ENCODE results near the gene RNF7. TPM values are rescaled to one million over a fixed set of nuclear protein-coding genes. Genes with fewer than 3 reads are reported as not detected.
"Not testable (repeated sequence)": the region's sequence is repeated elsewhere in the genome, so short reads cannot be mapped to it uniquely, and the experiment has no call there.

The RNF7 gene
- total RNA-seq, 4 donors from 2014 or later: 92.1 to 113 (median 106) TPM

GRCh38 chr3:141783632-141784031 is 45.5 kb downstream of the RNF7 start:
- no peak for TF ChIP-seq CTCF (IDR thresholded peaks at IDR 0.05 in 4 of 5, conservative IDR thresholded peaks at IDR 0.05 in 1 of 5)
- no peak for TF ChIP-seq POLR2A (IDR thresholded peaks at IDR 0.05)
- in situ Hi-C loops (cut with MboI; ENCODE audit: low sequenced_read_pairs in 4 of 4) (no loop called here), intact Hi-C loops (cut with DNase I; ENCODE audit: low total_unique reads) (no loop called here)
- DNase-seq (no peak), ATAC-seq (no peak)
- Histone ChIP-seq H3K9me3 (no peaks in the 10 kb centered on the region), H3K27me3 (no peaks in the 10 kb centered on the region), H3K4me1 (no peaks in the 10 kb centered on the region), H3K27ac (no peak overlapping the region), H3K36me3 (no peaks in the 10 kb centered on the region), H3K4me3 (no peak overlapping the region)

- intact Hi-C loops (cut with DNase I; ENCODE audit: low total_unique reads): no loop called here
- in situ Hi-C loops (cut with MboI; ENCODE audit: low sequenced_read_pairs in 4 of 4): no loop called here
- H3K4me3 ChIP-seq: no peak overlapping the region
- no peak for ATAC-seq
- no peak overlapping the region for H3K27ac ChIP-seq
- H3K36me3 ChIP-seq: no peaks in the 10 kb centered on the region
- H3K4me1 ChIP-seq: no peaks in the 10 kb centered on the region
- no peak for DNase-seq
- no peaks in the 10 kb centered on the region for H3K27me3 ChIP-seq
- H3K9me3 ChIP-seq: no peaks in the 10 kb centered on the region
- TF ChIP-seq CTCF (IDR thresholded peaks at IDR 0.05 in 4 of 5, conservative IDR thresholded peaks at IDR 0.05 in 1 of 5) (no peak), POLR2A (IDR thresholded peaks at IDR 0.05) (no peak)
Observed at GRCh38 chr3:141784096-141784495, 46.0 kb downstream of the RNF7 start.

GRCh38 chr3:141784531-141784930 is 46.4 kb downstream of the RNF7 start:
- Histone ChIP-seq H3K36me3 (no peaks in the 10 kb centered on the region), H3K4me3 (no peak overlapping the region), H3K27me3 (no peaks in the 10 kb centered on the region), H3K27ac (no peak overlapping the region), H3K9me3 (no peaks in the 10 kb centered on the region), H3K4me1 (no peaks in the 10 kb centered on the region)
- in situ Hi-C loops (cut with MboI; ENCODE audit: low sequenced_read_pairs in 4 of 4): no loop called here
- no peak for TF ChIP-seq CTCF (IDR thresholded peaks at IDR 0.05 in 4 of 5, conservative IDR thresholded peaks at IDR 0.05 in 1 of 5)
- TF ChIP-seq POLR2A (IDR thresholded peaks at IDR 0.05): no peak
- no peak for DNase-seq
- intact Hi-C loops (cut with DNase I; ENCODE audit: low total_unique reads): no loop called here
- no peak for ATAC-seq

GRCh38 chr3:141788149-141788548 is 50.1 kb downstream of the RNF7 start:
- ATAC-seq (no peak), DNase-seq (no peak)
- Histone ChIP-seq H3K36me3 (no peaks in the 10 kb centered on the region), H3K27ac (no peak overlapping the region), H3K27me3 (no peaks in the 10 kb centered on the region), H3K4me1 (no peaks in the 10 kb centered on the region), H3K4me3 (no peak overlapping the region), H3K9me3 (no peaks in the 10 kb centered on the region)
- TF ChIP-seq POLR2A (IDR thresholded peaks at IDR 0.05) (no peak), CTCF (IDR thresholded peaks at IDR 0.05 in 4 of 5, conservative IDR thresholded peaks at IDR 0.05 in 1 of 5) (no peak)
- intact Hi-C loops (cut with DNase I; ENCODE audit: low total_unique reads): no loop called here
- in situ Hi-C loops (cut with MboI; ENCODE audit: low sequenced_read_pairs in 4 of 4): no loop called here

GRCh38 chr3:141788750-141789149 is 50.7 kb downstream of the RNF7 start:
- H3K4me1 ChIP-seq; in situ Hi-C loops (cut with MboI; ENCODE audit: low sequenced_read_pairs in 4 of 4); H3K9me3 ChIP-seq; ATAC-seq; H3K36me3 ChIP-seq; DNase-seq; intact Hi-C loops (cut with DNase I; ENCODE audit: low total_unique reads); H3K27me3 ChIP-seq; H3K4me3 ChIP-seq; H3K27ac ChIP-seq: not testable (repeated sequence)
